ENCODE data around the gene KCNN3. TPM values are rescaled to one million over a fixed set of nuclear protein-coding genes. Genes with fewer than 3 reads are reported as not detected.

The KCNN3 gene
- total and polyA plus RNA-seq, 2 of the 13 experiments (the other 11 are each of a cell fraction or from before 2014, with no cell fraction given): not detected

DNA sequence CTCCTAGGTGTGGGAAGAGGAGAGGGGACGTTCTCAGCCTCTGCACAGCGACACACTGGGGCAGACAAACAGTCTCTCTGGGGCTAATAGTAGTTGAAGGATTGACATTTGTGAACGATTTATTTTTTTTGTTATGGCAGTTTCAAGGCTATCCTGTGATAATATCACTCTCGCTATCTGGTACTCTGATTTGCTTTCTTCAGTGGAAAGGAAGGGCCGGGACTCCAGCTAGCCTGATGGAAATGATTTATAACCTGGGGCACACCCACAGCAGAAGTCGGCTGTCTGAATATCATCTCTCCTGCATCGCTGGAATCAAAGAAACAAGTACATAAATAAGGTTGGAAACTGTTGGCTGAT is 122.7 kb downstream of the KCNN3 start:
- no TSS peak for BruUV-seq (replicated peaks)
- H3K36me3 ChIP-seq (replicated peaks in 1 of 2; ENCODE audit: control insufficient read depth in 1 of 2, insufficient read depth in 2 of 2, low read length in 2 of 2): no peaks in the 10 kb centered on the region
- 7% methylated on average over 7 of the region's 7 CpGs for WGBS (ENCODE audit: low lambda C conversion rate)
- intact Hi-C loops (cut with micrococcal nuclease; ENCODE audit: unreplicated experiment) (no loop called here), in situ Hi-C loops (cut with HindIII; ENCODE audit: extremely low pct_ligation_motif_present, low pct_unique_long_range_greater_than_20kb) (no loop called here)
- H3K4me2 ChIP-seq (ENCODE audit: low read depth, low read length): no peak overlapping the region
- FAIRE-seq (no peak), DNase-seq (ENCODE audit: low spot score) (no peak), ATAC-seq (no peak)
- H3K4me3 ChIP-seq (replicated peaks in 1 of 3; ENCODE audit: insufficient read depth in 1 of 3, low read depth in 2 of 3, low read length in 3 of 3): no peak overlapping the region
- no peaks in the 10 kb centered on the region for H3K79me2 ChIP-seq (ENCODE audit: insufficient read depth, low read length)
- no peak overlapping the region for H2AFZ ChIP-seq (ENCODE audit: low read length)
- no peak overlapping the region for H3K9ac ChIP-seq (ENCODE audit: insufficient read depth, low read depth, low read length)
- ChIA-PET CTCF (ENCODE audit: low intra/inter-chr PET ratio, low total read pairs) (no interaction called here), POLR2A (no interaction called here)
- H3K4me1 ChIP-seq (ENCODE audit: insufficient read depth, low read length): no peaks in the 10 kb centered on the region
- TF ChIP-seq FOXA3 (CRISPR knock-in tag; IDR thresholded peaks at IDR 0.05) (no peak), TIGD3 (CRISPR knock-in tag; IDR thresholded peaks at IDR 0.05; ENCODE audit: borderline replicate concordance) (no peak), KDM5B (CRISPR knock-in tag; IDR thresholded peaks at IDR 0.05; ENCODE audit: borderline replicate concordance) (no peak), ZNF260 (CRISPR knock-in tag; IDR thresholded peaks at IDR 0.05; ENCODE audit: borderline replicate concordance, low read depth) (no peak)
- peaks cover 1 to 70% of the 10 kb centered on the region in 2 experiments; a peak in 2 of 5 replicates for H3K27me3 ChIP-seq (ENCODE audit: control insufficient read depth in 1 of 2, insufficient read depth in 2 of 2, low read length in 2 of 2)
- no peak overlapping the region for H3K27ac ChIP-seq (ENCODE audit: extremely low read length, insufficient read depth, low read length)
- no peaks in the 10 kb centered on the region for H3K9me3 ChIP-seq (ENCODE audit: low read length)
- no peaks in the 10 kb centered on the region for H4K20me1 ChIP-seq (ENCODE audit: insufficient read depth, low read length)

GRCh38 chr1:154746622-154747299 is 123.3 kb downstream of the KCNN3 start:
- Histone ChIP-seq H3K4me3 (replicated peaks in 1 of 3; ENCODE audit: insufficient read depth in 1 of 3, low read depth in 2 of 3, low read length in 3 of 3) (no peak overlapping the region), H2AFZ (ENCODE audit: low read length) (no peak overlapping the region), H3K4me1 (ENCODE audit: insufficient read depth, low read length) (0 out of 2 replicates have a peak, but pooled peaks cover 6% of the 10 kb centered on the region), H3K27ac (ENCODE audit: extremely low read length, insufficient read depth, low read length) (no peak overlapping the region), H3K4me2 (ENCODE audit: low read depth, low read length) (no peak overlapping the region), H3K27me3 (ENCODE audit: control insufficient read depth in 1 of 2, insufficient read depth in 2 of 2, low read length in 2 of 2) (peaks cover 1 to 70% of the 10 kb centered on the region in 2 experiments; a peak in 2 of 5 replicates), H3K9me3 (ENCODE audit: low read length) (no peaks in the 10 kb centered on the region), H4K20me1 (ENCODE audit: insufficient read depth, low read length) (no peaks in the 10 kb centered on the region), H3K36me3 (replicated peaks in 1 of 2; ENCODE audit: control insufficient read depth in 1 of 2, insufficient read depth in 2 of 2, low read length in 2 of 2) (no peaks in the 10 kb centered on the region), H3K79me2 (ENCODE audit: insufficient read depth, low read length) (no peaks in the 10 kb centered on the region), H3K9ac (ENCODE audit: insufficient read depth, low read depth, low read length) (no peak overlapping the region)
- ChIA-PET CTCF (ENCODE audit: low intra/inter-chr PET ratio, low total read pairs) (no interaction called here), POLR2A (no interaction called here)
- intact Hi-C loops (cut with micrococcal nuclease; ENCODE audit: unreplicated experiment): no loop called here
- no peak for ATAC-seq
- 9% methylated on average over 4 of the region's 6 CpGs for WGBS (ENCODE audit: low lambda C conversion rate)
- no peak for DNase-seq (ENCODE audit: low spot score)
- no peak for FAIRE-seq
- in situ Hi-C loops (cut with HindIII; ENCODE audit: extremely low pct_ligation_motif_present, low pct_unique_long_range_greater_than_20kb): no loop called here
- BruUV-seq (replicated peaks): no TSS peak
- no peak for TF ChIP-seq NFRKB (IDR thresholded peaks at IDR 0.05)
- TF ChIP-seq, protein P1, sequence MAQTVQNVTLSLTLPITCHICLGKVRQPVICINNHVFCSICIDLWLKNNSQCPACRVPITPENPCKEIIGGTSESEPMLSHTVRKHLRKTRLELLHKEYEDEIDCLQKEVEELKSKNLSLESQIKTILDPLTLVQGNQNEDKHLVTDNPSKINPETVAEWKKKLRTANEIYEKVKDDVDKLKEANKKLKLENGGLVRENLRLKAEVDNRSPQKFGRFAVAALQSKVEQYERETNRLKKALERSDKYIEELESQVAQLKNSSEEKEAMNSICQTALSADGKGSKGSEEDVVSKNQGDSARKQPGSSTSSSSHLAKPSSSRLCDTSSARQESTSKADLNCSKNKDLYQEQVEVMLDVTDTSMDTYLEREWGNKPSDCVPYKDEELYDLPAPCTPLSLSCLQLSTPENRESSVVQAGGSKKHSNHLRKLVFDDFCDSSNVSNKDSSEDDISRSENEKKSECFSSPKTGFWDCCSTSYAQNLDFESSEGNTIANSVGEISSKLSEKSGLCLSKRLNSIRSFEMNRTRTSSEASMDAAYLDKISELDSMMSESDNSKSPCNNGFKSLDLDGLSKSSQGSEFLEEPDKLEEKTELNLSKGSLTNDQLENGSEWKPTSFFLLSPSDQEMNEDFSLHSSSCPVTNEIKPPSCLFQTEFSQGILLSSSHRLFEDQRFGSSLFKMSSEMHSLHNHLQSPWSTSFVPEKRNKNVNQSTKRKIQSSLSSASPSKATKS (CRISPR knock-in tag; IDR thresholded peaks at IDR 0.05): no peak
- TF ChIP-seq, protein P2, sequence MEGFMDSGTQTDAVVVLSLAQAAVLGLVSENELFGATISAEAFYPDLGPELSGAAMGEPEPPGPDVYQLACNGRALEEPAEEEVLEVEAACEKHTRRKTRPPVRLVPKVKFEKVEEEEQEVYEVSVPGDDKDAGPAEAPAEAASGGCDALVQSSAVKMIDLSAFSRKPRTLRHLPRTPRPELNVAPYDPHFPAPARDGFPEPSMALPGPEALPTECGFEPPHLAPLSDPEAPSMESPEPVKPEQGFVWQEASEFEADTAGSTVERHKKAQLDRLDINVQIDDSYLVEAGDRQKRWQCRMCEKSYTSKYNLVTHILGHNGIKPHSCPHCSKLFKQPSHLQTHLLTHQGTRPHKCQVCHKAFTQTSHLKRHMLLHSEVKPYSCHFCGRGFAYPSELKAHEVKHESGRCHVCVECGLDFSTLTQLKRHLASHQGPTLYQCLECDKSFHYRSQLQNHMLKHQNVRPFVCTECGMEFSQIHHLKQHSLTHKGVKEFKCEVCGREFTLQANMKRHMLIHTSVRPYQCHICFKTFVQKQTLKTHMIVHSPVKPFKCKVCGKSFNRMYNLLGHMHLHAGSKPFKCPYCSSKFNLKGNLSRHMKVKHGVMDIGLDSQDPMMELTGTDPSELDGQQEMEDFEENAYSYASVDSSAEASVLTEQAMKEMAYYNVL (CRISPR knock-in tag; IDR thresholded peaks at IDR 0.05; ENCODE audit: borderline replicate concordance): no peak
- TF ChIP-seq, protein P3, sequence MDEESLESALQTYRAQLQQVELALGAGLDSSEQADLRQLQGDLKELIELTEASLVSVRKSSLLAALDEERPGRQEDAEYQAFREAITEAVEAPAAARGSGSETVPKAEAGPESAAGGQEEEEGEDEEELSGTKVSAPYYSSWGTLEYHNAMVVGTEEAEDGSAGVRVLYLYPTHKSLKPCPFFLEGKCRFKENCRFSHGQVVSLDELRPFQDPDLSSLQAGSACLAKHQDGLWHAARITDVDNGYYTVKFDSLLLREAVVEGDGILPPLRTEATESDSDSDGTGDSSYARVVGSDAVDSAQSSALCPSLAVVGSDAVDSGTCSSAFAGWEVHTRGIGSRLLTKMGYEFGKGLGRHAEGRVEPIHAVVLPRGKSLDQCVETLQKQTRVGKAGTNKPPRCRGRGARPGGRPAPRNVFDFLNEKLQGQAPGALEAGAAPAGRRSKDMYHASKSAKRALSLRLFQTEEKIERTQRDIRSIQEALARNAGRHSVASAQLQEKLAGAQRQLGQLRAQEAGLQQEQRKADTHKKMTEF (CRISPR knock-in tag; IDR thresholded peaks at IDR 0.05): no peak
- TF ChIP-seq RFX5 (IDR thresholded peaks at IDR 0.05; ENCODE audit: low read depth, low read length): 0 out of 2 replicates have a peak, but pooled peaks have one; percentile 43
- no peak for TF ChIP-seq GTF3A (CRISPR knock-in tag; conservative IDR thresholded peaks at IDR 0.05)

All from HepG2 (cell line).